Peyer's patch (tissue), 4 donors: ENCODE data around the gene ARHGAP20. TPM values are rescaled to one million over a fixed set of nuclear protein-coding genes. Genes with fewer than 3 reads are reported as not detected.

ENCODE experiments used
- DNase-seq, 3 donors: peaks; one replicate each; pipeline ENCODE4 v3.0.0-alpha.2; 2017 to 2019
- H3K27ac ChIP-seq, 4 donors: fragments of 200-600 bp; sonication (generic); one replicate each; pipeline ENCODE4 v1.5.1; 2016 to 2019
- H3K27me3 ChIP-seq, 2 donors: fragments of 200-600 bp; sonication (generic); one replicate each; pipeline ENCODE4 v1.5.1; 2019
- H3K36me3 ChIP-seq, 3 donors: fragments of 200-600 bp; sonication (generic); one replicate each; pipeline ENCODE4 v1.5.1; 2016 to 2019
- H3K4me1 ChIP-seq, 4 donors: fragments of 200-600 bp; sonication (generic); one replicate each; pipeline ENCODE4 v1.5.1; 2016 to 2019
- H3K4me3 ChIP-seq, 4 donors: fragments of 200-600 bp; sonication (generic); 1 replicate in 3 of 4; 2 replicates in 1 of 4; pipeline ENCODE4 v1.5.1; 2016 to 2019; ENCODE audit warnings: mild to moderate bottlenecking in 1 of 4
- H3K9me3 ChIP-seq, 4 donors: fragments of 200-600 bp; sonication (generic); one replicate each; pipeline ENCODE4 v1.5.1; 2016 to 2019; ENCODE audit warnings: mild to moderate bottlenecking in 1 of 4
- POLR2A ChIP-seq, 2 donors: fragments of 450-650 bp; IDR thresholded peaks; one replicate each; pipeline ENCODE4 v1.5.1; 2017; ENCODE audit warnings: antibody characterized with exemption in 2 of 2, mild to moderate bottlenecking in 2 of 2, moderate library complexity in 2 of 2
- total RNA-seq, 4 donors: library from RNA; depleted of rRNA; stranded (reverse); fragments of >200 nt; gene quantifications; one replicate each; pipeline ENCODE4 v1.1.0, GENCODE V29; 2016
- TF ChIP-seq, protein P1 (sequence below), 6 experiments: fragments of 450-650 bp in 4 of 6; fragments of 200-600 bp in 2 of 6; sonication (generic) in 1 of 6; IDR thresholded peaks; one replicate each; pipeline ENCODE4 v1.5.1; 2017 to 2019; ENCODE audit warnings: antibody characterized with exemption in 6 of 6, mild to moderate bottlenecking in 3 of 6, moderate library complexity in 1 of 6

ARHGAP20 gene
- total RNA-seq, 4 donors from 2014 or later: 1.8 to 9.9 (median 2.3) TPM

DNA sequence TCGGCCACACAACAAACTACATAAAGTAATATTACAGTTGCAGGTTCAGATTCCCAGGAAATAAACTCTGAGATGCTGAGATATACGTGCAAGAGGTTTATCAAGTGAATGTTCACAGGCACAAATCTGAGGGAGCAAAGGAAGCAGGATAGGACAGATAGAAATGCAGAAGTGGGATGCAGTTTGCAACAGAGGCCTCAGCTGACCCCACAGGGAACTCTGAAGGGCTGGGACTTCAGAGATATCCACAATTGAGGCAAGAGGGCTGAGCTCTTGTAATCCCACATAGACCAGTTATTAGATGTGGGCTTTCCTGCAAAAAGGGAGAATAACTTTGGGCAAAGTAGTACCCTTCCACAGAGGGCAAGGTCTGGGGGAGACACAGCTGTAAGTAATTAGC lies 25.4 kb upstream of the ARHGAP20 start:
- no peaks in the 10 kb centered on the region for H3K9me3 ChIP-seq
- no peak for DNase-seq
- TF ChIP-seq POLR2A (IDR thresholded peaks at IDR 0.05): no peak
- TF ChIP-seq, protein P1, sequence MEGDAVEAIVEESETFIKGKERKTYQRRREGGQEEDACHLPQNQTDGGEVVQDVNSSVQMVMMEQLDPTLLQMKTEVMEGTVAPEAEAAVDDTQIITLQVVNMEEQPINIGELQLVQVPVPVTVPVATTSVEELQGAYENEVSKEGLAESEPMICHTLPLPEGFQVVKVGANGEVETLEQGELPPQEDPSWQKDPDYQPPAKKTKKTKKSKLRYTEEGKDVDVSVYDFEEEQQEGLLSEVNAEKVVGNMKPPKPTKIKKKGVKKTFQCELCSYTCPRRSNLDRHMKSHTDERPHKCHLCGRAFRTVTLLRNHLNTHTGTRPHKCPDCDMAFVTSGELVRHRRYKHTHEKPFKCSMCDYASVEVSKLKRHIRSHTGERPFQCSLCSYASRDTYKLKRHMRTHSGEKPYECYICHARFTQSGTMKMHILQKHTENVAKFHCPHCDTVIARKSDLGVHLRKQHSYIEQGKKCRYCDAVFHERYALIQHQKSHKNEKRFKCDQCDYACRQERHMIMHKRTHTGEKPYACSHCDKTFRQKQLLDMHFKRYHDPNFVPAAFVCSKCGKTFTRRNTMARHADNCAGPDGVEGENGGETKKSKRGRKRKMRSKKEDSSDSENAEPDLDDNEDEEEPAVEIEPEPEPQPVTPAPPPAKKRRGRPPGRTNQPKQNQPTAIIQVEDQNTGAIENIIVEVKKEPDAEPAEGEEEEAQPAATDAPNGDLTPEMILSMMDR (IDR thresholded peaks at IDR 0.05): no peak

DNA sequence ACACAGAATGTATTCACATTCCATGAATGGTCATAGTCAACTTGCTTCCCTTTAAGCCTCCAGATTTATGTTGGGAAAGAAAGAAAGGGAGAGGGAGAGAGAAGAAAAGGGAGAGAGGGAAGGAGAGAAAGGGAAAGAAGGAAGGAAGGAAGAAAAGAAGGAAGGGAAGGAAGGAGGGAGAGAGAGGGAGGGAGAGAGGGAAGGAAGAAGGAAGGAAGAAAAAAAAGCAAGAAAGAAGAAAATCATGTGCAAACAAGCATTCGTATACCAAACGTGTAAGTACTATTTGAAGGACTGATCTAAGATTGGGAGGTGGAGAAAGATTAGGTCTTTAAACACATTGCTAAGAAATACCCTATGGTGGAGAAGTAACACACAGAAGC lies 23.9 kb upstream of the ARHGAP20 start:
- H3K27ac ChIP-seq: no peak overlapping the region
- H3K36me3 ChIP-seq: no peaks in the 10 kb centered on the region
- H3K27me3 ChIP-seq: no peaks in the 10 kb centered on the region
- no peaks in the 10 kb centered on the region for H3K4me1 ChIP-seq
- no peak for TF ChIP-seq POLR2A (IDR thresholded peaks at IDR 0.05)
- TF ChIP-seq, protein P1 (IDR thresholded peaks at IDR 0.05): no peak
- no peak overlapping the region for H3K4me3 ChIP-seq
- no peaks in the 10 kb centered on the region for H3K9me3 ChIP-seq
- DNase-seq: no peak

More for the DNA sequence above, 25.4 kb upstream of the ARHGAP20 start:
- Histone ChIP-seq H3K4me1 (no peaks in the 10 kb centered on the region), H3K4me3 (no peak overlapping the region), H3K27ac (no peak overlapping the region), H3K36me3 (no peaks in the 10 kb centered on the region), H3K27me3 (no peaks in the 10 kb centered on the region)

DNA sequence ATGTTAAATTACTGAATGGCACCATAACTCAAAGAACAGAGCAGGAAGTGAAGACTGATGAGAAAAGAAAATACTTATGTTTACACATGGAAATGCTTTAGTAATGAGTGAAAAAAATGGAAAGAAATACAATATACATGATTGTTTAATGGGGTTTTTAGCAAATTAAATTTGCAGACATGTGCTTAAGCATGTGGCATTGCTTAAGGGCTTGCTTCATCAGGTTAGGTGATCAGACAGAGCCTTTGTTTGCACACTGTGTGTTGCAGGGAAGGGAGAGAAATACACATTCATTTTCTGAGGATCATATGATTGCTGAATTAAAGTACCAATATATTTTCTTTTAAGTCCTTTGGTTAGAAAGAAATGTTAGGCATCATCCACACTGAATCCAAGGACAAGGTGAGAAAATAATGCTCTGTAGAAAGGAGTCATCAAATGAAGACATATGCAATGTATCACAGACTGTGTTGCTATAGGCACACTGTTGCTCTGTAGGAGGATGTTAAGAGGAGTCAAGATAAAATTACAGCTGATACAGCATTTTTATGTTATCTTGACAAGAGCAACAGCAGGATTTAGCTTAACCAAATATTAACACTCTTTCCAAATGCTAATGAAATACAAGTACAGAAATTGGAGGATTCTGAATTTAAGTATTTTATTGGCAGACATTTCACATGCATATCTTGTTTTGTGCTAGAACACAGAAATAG lies 23.4 kb upstream of the ARHGAP20 start:
- Histone ChIP-seq H3K9me3 (no peaks in the 10 kb centered on the region), H3K4me1 (no peaks in the 10 kb centered on the region), H3K27ac (no peak overlapping the region), H3K4me3 (no peak overlapping the region), H3K27me3 (no peaks in the 10 kb centered on the region), H3K36me3 (no peaks in the 10 kb centered on the region)
- no peak for DNase-seq
- TF ChIP-seq, protein P1 (IDR thresholded peaks at IDR 0.05): no peak
- no peak for TF ChIP-seq POLR2A (IDR thresholded peaks at IDR 0.05)

DNA sequence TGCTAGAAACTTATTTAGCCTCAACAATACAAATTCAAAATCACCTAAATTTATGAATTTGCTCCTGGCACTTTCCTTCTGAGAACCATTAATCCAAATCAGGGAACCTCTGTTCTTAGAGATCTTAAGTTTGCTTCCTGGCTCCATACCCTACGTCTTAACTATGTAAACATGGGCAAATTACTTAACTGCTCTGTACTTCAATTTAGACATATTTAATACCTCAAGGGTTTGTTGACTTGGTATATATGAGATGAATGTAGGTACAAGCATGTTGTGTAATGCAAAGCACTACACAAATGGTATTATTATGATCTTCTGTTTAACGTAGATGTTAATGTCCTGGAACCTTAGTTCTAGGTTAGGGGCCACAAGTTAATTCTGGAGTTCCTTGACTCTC lies 22.6 kb upstream of the ARHGAP20 start:
- no peak for DNase-seq
- H3K27me3 ChIP-seq: no peaks in the 10 kb centered on the region
- no peak for TF ChIP-seq POLR2A (IDR thresholded peaks at IDR 0.05)
- TF ChIP-seq, protein P1 (IDR thresholded peaks at IDR 0.05): no peak
- no peak overlapping the region for H3K4me3 ChIP-seq
- no peaks in the 10 kb centered on the region for H3K4me1 ChIP-seq
- H3K27ac ChIP-seq: no peak overlapping the region
- H3K9me3 ChIP-seq: no peaks in the 10 kb centered on the region
- no peaks in the 10 kb centered on the region for H3K36me3 ChIP-seq

GRCh38 chr11:110730773-110731172 lies 18.5 kb upstream of the ARHGAP20 start:
- Histone ChIP-seq H3K4me3 (no peak overlapping the region), H3K36me3 (no peaks in the 10 kb centered on the region), H3K4me1 (no peaks in the 10 kb centered on the region), H3K27me3 (no peaks in the 10 kb centered on the region), H3K9me3 (no peaks in the 10 kb centered on the region), H3K27ac (no peak overlapping the region)
- no peak for DNase-seq
- TF ChIP-seq POLR2A (IDR thresholded peaks at IDR 0.05): no peak
- TF ChIP-seq, protein P1 (IDR thresholded peaks at IDR 0.05): no peak
